ENCODE data around the gene C2orf68.
"Not testable (repeated sequence)": the region's sequence is repeated elsewhere in the genome, so short reads cannot be mapped to it uniquely, and the experiment has no call there.

Gene C2orf68

DNA sequence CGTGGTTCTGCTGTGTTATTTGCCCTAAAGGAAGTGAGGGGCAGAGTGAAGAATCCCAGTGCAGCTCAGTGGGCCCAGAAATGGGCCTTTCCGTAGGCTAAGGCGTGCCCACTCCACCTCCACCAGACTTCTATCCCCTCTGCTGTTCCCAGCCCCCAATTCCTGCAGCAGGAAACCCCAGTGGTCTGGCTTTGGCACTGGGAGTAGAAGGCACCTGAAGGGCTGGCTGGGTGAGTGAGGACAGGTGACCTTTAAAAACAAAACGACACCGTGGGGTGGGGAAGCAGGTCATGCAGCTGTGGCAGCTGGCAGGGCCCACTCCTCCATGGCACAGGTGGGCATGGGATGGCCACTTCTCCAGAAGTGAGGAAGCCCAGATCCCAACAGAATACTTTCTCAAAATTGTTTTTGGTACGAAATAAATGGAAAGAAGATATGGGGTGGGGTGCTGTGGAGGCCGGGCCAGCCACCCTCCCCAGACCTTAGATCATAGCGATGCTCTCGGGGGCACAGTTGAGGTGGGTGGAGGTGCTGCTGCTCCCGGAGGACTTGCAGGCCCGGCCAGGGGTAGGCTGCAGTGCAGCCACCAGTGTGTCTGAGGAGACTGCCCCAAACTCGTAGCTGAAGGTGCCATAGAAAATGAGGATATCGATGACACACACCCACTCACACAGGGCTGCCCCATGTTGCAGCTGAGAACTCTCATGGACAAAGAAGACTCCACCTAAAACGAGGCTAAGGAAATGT lies 13.1 kb downstream of the C2orf68 start:
- no peak for DNase-seq

DNA sequence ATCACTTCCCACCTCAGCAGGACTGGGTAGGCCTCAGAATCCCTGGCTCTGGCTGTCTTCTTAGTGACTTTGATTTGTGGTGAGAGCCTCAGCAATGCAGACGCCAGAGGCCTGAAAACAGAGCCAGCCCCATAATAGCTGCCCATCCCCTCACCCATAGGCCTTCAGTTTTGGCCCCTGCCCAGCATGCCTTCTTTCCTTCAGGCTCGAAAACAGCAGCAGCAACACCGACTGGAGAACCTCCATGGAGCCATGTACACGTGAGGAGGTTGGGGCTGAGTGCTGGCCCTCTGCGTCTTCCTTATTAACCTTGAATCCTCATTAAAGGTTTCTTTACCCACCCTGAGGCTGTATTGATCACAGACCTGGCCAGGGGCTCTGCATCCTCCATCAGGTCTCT lies 14.6 kb downstream of the C2orf68 start:
- DNase-seq = no peak

DNA sequence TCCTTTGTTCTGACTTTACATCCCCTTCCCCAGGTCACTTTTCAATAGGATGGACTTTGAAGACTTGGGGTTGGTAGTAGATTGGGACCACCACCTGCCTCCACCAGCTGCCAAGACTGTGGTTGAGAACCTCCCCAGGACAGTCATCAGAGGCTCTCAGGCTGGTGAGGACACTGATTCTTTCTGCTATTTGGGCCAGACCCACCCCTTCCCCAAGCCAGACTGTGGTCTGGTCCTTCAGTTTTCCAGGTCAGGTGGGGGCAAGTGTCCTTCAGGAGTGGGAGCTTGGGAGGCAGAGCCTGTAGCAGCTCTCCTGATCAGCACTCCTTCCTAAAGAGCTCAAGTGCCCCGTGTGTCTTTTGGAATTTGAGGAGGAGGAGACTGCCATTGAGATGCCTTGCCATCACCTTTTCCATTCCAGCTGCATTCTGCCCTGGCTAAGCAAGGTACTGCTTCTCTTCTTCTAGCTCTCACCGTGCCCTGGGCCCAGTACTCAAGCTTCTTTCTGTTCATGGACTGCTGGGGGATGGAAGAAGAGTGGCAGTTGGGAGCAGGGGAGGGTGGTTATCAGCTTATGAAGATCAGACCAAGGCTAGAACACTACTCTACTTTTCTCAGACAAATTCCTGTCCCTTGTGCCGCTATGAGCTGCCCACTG lies 15.3 kb downstream of the C2orf68 start:
- no peak for DNase-seq

DNA sequence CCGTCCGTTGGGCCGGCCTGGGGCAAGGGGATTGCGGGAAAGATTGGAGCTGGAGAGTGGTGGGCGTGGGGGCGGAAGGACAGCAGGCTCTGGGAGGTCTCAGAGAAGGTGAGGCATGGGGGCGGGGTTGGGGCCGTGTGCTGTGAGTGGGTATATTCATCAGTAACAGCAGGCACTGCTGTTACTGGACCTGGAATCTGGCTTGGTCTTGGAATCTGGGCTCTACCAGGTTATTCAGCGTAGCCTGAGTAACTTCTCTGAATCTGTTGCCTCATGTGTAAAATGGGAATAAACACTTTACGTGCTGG lies 15.9 kb downstream of the C2orf68 start:
- DNase-seq = no peak

DNA sequence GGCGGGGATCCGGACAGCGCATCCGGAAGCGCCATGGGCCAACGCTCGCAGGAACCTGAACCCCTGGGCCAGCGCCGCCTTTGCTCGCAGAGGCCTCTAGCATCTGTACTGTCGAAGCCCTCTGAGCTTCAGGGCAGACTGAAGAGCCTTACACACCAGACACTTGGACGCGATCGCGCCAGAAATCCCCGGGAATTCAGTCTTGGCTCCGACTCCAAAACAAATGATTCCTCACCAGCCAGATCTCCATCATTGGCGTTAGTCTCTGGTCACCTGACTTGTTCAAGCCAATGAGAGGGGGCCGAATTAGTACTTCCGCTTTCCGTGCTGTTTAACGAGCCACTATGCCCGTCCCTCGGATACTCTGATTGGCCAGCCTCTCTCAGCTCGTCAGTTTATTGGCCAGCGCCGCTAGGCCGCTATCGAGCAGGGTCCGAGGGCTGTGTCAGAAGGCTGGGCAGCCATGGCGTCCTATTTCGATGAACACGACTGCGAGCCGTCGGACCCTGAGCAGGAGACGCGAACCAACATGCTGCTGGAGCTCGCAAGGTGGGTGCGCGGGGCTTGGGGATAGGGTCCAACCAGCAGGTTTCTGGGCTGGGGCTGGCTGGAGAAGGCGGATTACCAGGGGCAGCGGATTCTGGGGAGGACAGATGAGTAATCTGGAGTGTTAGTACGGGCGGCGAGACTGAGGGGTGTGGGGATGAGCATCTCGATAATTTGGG lies 16.4 kb downstream of the C2orf68 start, which contains the start of gene RNF181:
Gene RNF181, plus strand, starts transcription at position 445 of the 725 bp plus-strand sequence. Its CDS starts 19 bp downstream, at position 464.
- peak; percentile 81 for DNase-seq

DNA sequence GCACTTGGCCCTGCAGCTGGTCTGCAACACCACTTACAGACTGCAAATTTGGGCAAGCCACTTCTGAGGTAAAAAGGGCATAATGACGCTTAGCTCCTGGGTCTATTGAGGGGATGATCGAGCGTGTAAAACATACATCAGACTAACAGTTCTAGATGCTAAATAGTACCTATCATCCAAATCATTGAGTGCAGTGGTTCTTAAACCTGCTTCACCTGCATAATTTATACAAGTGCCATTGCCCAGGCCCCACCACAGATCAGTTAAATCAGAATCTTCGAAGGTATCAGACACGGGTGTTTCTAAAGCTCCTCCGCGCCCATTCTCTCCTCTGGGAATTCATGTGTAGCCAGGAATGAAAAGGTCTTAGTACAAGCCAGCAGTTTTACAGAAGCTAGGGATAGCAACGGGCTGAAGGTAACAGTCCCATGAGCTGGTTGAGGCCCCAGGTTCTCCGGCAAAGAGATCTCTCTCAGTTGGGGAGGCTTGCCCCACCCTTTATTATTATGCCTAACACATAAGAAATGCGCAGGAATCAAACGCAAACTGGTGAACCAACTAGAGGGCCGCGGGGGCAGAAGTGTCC lies 17.1 kb downstream of the C2orf68 start:
- DNase-seq = no peak

DNA sequence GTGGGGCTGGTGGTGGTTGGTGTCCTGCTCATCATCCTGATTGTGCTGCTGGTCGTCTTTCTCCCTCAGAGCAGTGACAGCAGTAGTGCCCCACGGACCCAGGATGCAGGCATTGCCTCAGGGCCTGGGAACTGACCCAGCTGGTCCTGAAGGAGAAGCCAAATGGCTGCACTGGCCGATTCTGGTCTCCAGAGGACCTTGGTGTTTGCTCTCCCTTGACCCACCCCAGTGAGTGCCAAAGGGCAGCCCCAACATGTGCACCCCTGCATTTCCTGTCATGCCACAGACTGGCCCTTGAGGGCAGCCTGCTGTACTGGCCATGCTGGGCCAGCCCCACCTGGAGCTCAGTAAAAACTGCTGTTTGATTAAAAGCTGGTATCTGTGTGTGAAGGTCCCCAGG lies 18.8 kb downstream of the C2orf68 start:
- DNase-seq = no peak

DNA sequence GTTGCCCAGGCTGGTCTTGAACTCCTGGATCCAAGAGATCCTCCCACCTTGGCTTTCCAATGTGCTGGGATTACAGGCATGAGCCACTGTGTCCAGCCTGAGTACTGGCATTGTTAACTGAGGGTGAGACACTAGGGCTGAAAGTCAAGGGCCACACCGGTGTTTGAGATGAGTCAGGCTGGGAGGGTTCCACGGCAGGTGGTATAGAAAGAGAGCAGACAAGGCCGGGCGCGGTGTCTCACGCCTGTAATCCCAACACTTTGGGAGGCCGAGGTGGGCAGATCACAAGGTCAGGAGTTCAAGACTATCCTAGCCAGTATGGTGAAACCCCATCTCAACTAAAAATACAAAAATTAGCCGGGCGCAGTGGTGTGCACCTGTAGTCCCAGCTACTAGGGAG lies 19.6 kb downstream of the C2orf68 start:
- not testable (repeated sequence) for DNase-seq

DNA sequence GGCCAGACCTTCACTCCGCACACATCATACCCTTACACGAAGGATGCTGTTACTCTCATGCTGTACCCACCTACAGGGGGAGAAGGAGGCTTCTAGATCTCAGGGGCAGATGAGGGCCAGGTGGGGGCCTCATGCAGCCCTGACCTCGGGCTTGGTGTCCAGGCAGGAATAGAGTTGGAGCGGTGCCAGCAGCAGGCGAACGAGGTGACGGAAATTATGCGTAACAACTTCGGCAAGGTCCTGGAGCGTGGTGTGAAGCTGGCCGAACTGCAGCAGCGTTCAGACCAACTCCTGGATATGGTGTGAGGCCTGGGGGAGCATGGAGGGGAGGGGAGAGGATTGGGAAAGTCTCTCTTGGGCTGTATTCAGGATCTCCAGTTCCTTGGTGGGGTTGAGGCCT lies 20.3 kb downstream of the C2orf68 start:
- no peak for DNase-seq

DNA sequence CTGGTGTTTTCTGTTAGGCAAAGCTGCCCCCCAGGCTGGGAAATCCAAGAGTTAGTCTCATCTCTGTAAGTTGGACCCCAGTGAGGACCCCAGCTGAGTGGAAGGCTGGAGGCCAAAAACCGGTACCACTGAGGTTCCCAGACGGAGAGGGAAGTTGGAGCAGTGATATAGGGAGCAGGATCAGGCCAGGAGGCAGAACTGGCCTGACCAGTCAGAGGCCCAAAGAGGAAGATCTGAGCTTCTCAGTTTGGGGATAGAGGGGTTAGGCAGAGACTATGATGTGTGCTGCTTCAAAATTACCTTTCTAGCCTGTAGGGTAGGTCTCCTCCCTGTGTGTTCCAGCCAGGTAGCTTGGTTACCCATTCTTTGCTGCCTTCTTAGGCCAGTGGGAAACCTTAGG lies 20.9 kb downstream of the C2orf68 start:
- no peak for DNase-seq

DNA sequence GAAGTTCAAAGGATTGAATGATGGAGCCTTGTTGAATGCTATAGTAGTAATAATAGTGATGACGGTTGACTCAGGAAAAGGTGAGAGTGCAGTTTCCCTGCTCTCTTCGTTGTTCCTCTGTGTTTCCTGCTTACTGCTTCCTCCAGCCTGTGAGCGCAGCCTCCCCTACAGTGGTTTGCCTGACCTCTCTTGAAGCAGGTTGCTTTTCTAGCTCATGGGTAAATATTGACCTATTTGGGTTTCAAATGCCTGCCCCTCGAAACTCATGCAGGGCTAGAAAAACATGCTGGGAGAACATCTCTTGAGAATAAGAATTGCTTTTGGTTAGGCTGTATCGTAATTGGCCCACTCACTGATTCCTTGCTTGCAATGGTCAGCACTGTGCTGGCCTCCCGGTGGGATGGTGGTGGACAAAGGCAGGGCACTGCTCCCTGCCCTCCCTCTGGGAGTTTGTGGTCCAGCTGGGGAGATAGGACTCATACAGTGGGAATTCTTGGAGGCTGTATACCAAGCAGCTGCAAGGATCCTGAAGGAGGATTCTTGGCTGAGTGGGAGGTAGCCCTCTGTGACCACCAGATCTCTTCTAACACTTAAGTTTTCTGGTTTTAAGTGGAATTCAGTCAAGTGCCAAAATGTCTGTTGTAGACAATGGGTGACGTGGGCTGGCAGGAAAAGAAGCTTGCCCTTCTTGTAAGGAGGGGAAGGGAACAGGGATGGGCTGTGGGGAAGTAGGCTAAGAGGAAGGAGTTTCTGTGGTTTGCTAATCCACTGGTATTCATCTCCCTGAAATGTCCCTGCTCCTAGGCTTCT lies 21.7 kb downstream of the C2orf68 start:
- no peak for DNase-seq

DNA sequence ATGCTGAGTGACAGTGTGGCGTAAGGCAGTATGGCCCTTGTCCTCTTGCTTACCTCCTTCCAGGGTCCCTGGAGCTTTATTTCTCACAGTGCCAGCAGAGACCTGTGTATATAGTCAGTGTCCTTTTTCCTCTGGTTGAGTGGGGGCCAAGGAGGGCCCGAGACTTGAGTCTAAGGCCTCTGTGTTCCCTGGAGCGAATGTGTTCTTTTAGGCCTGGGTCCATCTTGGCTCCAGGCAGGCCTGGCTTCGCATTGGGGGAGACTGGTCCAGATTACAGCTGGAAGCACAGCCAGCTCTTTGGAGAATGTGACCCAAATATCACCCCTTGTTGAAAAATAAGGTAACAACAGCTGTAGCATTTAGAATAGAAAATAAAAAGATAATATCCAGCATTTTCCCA lies 22.7 kb downstream of the C2orf68 start:
- no peak for DNase-seq

DNA sequence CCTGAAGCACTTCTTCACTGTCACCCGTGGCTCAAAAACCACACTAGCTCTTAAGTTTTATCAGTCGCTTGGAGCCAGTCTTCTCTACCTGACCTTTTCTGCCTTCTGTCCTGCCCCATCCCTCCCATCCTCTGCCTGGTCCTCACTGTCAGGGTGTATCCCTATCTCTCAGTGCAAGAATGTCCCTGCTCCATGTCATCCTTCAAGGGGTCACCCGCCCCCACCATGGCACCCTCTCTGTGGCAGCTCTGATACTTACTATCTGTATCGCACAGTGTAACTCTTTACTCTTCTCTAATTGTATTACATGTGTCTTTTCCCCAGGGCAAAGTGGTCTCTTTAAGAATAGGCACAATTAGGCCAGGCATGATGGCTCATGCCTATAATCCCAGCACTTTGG lies 23.2 kb downstream of the C2orf68 start:
- no peak for DNase-seq

DNA sequence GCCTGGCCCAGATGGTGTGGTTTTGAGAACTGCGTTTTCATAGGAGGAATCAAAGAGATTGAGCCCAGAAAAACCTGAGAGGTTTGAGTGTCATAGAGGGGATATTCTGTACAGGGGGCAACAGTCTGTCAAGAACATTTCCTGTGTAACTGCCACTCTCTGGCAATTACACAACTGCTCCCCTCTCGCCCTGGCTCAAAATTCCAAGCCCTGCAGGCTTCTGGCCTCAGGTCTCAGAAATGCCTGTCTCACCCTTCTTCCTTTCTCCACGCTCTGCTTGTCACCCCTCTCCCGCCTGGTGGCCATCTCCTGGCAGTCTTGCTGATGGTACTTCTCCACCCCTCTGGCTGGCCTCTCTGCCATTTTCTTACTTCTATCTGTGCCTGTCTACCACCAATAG lies 23.6 kb downstream of the C2orf68 start:
- no peak for DNase-seq

DNA sequence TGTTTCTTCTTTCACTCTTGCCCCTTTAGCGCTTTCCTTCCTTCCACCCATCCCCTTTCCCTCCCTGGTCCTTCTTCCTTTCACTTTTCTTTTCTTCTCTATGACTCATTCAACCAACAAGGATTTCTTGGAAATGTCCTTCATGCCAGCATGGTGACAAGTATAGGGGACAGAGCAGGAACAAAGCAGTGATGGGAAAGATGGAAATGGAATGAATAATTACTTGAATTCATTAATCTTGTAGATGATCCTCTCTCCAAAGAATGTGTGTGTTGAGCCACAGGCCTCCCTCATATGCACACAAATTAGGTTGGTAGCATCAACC lies 26.1 kb downstream of the C2orf68 start:
- no peak for DNase-seq

DNA sequence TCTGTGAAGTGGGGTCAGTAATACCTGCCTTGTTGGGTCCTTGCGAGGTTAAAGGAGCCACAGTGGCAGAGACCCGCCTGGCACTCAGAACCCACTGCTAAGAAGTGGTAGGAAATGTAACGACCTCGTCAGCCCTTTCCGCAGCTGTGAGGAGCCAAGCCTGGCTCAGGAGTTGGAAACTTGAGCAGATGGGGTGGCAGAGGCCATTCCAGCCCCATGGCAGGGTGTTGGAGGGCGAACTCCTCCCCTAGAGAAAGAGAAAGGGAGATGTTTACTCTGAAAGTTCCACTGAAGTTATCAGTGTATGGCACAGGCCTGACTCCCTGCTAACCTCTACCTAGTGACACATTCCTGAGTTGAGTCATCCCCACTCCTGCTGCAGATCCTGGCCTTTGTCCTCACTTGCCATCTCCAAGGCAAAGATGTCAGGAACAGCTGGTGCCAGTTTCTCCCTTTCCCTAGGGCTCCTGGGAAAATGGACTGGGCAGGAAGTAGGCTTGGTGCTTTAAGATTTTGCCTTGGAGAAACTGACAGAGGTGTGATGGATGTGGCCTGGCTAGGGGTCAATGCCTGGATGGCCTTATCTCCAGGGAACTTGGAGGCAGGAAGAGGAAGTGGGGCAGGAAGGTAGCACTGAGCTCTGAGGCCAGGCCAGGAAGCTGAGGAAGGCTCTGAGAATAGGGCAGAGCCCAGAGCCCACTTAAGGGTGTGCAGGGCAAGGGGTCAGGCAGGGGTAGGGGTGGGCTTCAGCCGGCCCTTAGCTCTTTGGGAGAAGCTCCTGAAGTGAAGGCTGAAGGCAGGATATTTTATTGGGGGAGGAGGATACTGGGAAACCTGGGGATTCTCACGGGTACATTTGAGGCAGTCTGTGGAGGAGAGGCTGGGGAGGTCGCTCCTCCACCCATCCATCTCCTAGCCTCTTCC lies 26.7 kb downstream of the C2orf68 start:
- no peak for DNase-seq

DNA sequence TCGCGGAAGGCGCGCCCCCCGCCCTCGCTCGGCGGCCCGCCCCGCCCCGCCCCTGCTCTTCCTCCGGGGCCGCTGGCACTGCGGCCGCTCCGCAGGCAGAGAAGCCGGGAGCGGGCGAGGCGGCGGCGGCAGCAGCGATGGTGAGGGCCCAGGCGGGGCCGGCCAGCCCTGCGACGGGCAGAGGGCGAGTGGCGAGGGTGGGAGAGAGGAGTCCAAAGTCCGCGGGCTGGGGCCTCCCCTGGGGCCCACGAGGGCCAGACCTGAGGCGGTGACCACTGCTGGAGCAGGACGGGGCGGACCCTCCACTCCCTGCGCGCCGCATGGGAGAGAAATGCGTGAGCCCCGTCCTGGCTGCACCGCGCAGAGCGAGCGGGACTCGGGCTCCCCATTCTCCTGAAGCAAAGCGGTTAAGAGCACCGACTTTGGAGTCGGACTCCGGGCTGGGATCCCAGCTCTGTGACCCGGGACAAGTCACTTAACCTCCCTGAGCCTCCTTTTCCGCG lies 27.5 kb downstream of the C2orf68 start, which contains the start of gene VAMP5:
Gene VAMP5, plus strand, starts transcription at position 78 of the 503 bp plus-strand sequence. Its CDS starts 60 bp downstream, at position 138.
- DNase-seq = no peak

DNA sequence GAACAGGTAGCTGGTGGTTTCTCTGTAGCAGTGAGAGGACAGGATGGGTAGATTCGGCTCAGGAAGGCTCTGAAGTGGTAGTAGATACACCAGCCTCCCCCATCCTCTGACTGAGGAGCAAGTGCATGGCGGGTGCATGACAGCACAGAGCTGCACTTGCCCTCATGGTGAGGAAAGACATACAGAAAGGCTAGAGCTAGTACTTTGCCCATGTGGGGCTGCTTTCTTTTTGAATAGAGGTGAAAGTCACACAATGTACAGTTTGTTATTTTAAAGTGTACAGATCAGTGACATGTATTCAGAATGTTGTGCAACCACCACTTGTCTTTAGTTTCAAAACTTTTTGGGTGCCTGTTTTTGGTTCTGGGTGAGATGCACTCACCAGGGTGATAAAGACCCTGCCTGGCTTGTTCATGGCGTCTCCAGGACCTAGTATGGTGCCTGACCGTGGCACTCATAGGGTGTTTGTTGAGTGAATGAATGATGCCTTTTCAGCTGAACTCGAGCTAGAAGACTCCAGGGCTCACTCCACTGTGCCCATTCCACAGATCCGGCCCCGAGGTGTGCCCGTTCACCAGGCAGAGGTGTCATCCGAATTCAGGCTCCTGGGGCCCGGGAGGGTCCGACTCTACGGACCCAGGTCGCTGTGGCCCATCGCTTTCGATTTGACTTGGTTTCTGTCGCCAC lies 28.1 kb downstream of the C2orf68 start:
- DNase-seq = no peak

DNA sequence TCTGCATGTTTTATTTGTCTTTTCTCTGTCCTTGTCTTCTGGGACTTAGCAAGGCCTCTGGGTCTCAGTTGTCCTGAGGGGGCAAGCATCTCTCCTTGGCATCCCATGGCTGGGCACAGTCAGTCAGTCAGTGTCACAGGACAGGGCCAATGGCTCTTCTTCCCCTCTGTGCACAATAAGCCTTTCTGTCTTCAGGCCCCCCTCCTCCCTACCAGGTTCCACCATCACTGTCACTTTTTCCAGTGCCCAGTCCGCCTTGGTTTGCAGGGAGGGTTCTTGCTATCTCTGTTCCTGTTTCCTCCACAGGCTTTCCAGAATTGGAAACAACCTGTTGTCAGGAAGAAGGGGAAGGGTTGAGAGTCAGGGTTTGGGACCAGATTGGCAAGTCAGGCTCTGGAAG lies 29.4 kb downstream of the C2orf68 start:
- DNase-seq = no peak

DNA sequence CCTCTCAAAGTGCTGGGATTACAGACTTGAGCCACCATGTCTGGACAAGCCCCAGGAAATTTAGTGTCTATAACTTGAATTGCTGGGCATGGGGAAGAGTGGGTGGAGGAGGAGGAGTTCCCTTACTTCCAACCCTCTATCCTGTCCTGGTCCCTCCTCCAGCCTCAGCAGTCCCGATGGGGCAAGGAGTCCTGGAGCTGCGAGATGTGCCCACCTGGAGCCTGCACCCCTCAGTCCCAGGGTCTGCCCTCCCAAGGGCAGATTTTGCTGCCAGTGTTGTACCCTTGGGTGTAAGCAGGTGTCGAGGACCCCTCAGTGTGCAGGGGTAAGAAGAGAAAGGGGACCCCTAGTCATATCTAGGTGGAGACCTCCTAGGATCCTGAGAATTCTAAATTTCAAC lies 31.7 kb downstream of the C2orf68 start:
- DNase-seq = no peak

All from activated CD4-positive, alpha-beta T cell treated with anti-CD3 and anti-CD28 coated beads for 1 hour (primary cell).